Right atrium auricular region (tissue), 2 donors: ENCODE data around the gene KCTD2. TPM values are rescaled to one million over a fixed set of nuclear protein-coding genes. Genes with fewer than 3 reads are reported as not detected.
A peak's percentile ranks its signal among the peaks of the same experiment; 100 is the strongest.

Source experiments
- DNase-seq: peaks from one replicate; pipeline ENCODE4 v3.0.0-alpha.2; 2019; ENCODE audit warnings: low spot score
- H3K27ac ChIP-seq, 2 donors: fragments of 200-600 bp; sonication (generic); 1 replicate in 1 of 2; 2 replicates in 1 of 2; pipeline ENCODE4 v1.5.1; 2016 to 2019
- H3K27me3 ChIP-seq, 2 donors: fragments of 200-600 bp; sonication (generic); one replicate each; pipeline versions ENCODE4 v1.5.1 to v1.6.0; 2017 to 2019
- H3K36me3 ChIP-seq: fragments of 200-600 bp; sonication (generic); one replicate; pipeline ENCODE4 v1.5.1; 2016
- H3K4me1 ChIP-seq, 2 donors: fragments of 200-600 bp; sonication (generic); one replicate each; pipeline versions ENCODE4 v1.5.1 to v1.6.0; 2017 to 2019
- H3K4me3 ChIP-seq, 2 donors: fragments of 200-600 bp; sonication (generic); 1 replicate in 1 of 2; 2 replicates in 1 of 2; pipeline ENCODE4 v1.5.1; 2017 to 2019; ENCODE audit warnings: mild to moderate bottlenecking in 1 of 2, moderate library complexity in 1 of 2
- H3K9me3 ChIP-seq, 2 donors: fragments of 200-600 bp; sonication (generic); one replicate each; pipeline ENCODE4 v1.5.1; 2019
- total RNA-seq, 2 donors: library from RNA; depleted of rRNA; stranded (reverse); fragments of >200 nt; gene quantifications; one replicate each; pipeline ENCODE4 v1.1.0, GENCODE V29; 2016
- TF ChIP-seq, protein P1 (sequence below), 2 donors: fragments of 200-600 bp; sonication (generic); IDR thresholded peaks; one replicate each; pipeline ENCODE4 v1.5.1; 2019; ENCODE audit warnings: antibody characterized with exemption in 2 of 2

KCTD2 gene
- total RNA-seq, 2 donors from 2014 or later: 17.9 to 28.4 TPM

DNA sequence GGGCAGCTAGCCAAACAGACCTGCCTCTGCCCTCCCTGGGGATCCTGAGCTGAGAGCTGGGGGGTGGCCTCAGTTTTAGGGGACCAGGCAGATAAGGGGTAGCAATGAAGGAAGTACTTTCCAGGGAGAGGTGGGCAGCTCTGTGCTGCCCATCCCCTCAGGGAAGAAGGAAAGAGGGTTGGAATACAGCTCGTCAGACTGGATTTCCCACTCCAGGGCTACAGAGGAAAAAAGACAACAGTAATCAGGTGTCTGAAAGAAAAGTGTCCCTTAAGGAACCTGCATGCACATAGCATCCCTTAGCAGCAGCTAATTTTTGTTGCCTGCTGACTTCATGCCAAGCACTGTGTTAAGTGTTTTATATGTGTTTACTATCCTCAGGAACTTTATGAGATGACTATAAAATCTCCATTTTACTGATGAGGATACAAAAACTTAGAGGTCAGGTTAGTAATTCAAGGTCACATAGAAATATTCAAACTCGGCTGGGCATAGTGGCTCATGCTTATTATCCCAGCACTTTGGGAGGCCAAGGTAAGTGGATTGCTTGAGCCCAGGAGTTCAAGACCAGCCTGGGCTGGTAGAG, 37.8 kb upstream of the KCTD2 start:
- no peaks in the 10 kb centered on the region for H3K27me3 ChIP-seq
- H3K4me1 ChIP-seq: peaks cover 0 to 27% of the 10 kb centered on the region in 2 donors
- no peaks in the 10 kb centered on the region for H3K9me3 ChIP-seq
- H3K4me3 ChIP-seq: no peak overlapping the region
- H3K27ac ChIP-seq: no peak overlapping the region
- TF ChIP-seq, protein P1, sequence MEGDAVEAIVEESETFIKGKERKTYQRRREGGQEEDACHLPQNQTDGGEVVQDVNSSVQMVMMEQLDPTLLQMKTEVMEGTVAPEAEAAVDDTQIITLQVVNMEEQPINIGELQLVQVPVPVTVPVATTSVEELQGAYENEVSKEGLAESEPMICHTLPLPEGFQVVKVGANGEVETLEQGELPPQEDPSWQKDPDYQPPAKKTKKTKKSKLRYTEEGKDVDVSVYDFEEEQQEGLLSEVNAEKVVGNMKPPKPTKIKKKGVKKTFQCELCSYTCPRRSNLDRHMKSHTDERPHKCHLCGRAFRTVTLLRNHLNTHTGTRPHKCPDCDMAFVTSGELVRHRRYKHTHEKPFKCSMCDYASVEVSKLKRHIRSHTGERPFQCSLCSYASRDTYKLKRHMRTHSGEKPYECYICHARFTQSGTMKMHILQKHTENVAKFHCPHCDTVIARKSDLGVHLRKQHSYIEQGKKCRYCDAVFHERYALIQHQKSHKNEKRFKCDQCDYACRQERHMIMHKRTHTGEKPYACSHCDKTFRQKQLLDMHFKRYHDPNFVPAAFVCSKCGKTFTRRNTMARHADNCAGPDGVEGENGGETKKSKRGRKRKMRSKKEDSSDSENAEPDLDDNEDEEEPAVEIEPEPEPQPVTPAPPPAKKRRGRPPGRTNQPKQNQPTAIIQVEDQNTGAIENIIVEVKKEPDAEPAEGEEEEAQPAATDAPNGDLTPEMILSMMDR (IDR thresholded peaks at IDR 0.05): no peak
- peaks cover 8% of the 10 kb centered on the region for H3K36me3 ChIP-seq
- no peak for DNase-seq

- H3K36me3 ChIP-seq: no peaks in the 10 kb centered on the region
- no peaks in the 10 kb centered on the region for H3K27me3 ChIP-seq
- H3K4me1 ChIP-seq: peaks cover 0 to 27% of the 10 kb centered on the region in 2 donors
- H3K27ac ChIP-seq: peak overlapping the region; percentile 83 to 88
- H3K4me3 ChIP-seq: no peak overlapping the region
- TF ChIP-seq, protein P1 (IDR thresholded peaks at IDR 0.05): peak in 1 of 2 donors; percentile 26
- peak; percentile 65 for DNase-seq
- no peaks in the 10 kb centered on the region for H3K9me3 ChIP-seq
Measured at GRCh38 chr17:75010683-75011400, 36.2 kb upstream of the KCTD2 start.

DNA sequence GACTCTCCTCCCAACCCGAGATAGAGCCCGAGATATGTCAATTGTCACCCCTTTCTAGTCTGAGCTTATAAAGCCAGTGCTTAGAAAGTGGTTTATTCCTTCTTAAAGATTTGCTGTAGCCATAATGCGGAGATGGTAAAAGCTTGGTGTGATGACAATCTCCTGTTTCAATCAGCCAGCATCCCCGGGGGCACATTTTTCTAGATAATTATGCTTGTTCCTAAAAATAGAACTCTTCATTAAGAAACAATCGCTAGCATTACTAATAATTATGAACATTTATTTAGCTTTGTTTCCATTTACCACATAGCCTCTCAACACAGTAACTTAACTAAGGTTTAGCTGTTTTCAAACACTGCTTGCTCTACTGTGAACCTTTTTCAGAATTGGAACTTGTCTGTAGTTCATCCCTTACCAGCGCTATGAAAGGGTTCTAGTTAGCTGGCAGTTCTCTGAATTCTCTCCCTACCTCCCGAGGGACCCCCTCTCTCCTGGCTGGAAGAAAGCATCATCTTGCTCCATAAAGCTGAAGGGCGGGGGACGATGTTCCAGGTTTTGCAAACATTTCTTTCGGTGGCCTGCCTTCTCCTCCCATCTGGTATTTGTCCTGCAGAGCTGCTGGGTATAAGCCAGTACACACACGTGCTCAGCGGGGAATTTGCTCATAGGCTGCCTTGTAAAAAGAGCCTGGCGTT, 35.5 kb upstream of the KCTD2 start:
- H3K9me3 ChIP-seq: no peaks in the 10 kb centered on the region
- peak overlapping the region; percentile 76 to 80 for H3K4me3 ChIP-seq
- H3K36me3 ChIP-seq: no peaks in the 10 kb centered on the region
- TF ChIP-seq, protein P1 (IDR thresholded peaks at IDR 0.05): no peak
- no peaks in the 10 kb centered on the region for H3K27me3 ChIP-seq
- H3K27ac ChIP-seq: peak overlapping the region; percentile 83 to 88
- H3K4me1 ChIP-seq: peaks cover 0 to 27% of the 10 kb centered on the region in 2 donors
- DNase-seq: peak; percentile 79

DNA sequence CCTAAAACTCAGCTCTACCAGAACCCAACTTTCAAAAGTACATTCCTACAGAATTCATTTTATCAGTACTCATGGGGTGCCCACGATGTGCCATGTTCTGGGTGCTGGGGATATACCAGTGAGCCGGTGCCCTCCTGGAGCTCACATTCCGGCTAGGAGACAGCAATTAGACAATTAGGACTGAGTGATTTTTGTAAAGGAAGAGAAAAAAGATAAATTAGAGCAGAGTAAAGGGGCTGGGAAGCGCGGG, 35.0 kb upstream of the KCTD2 start:
- no peaks in the 10 kb centered on the region for H3K9me3 ChIP-seq
- peak overlapping the region; percentile 76 to 80 for H3K4me3 ChIP-seq

DNA sequence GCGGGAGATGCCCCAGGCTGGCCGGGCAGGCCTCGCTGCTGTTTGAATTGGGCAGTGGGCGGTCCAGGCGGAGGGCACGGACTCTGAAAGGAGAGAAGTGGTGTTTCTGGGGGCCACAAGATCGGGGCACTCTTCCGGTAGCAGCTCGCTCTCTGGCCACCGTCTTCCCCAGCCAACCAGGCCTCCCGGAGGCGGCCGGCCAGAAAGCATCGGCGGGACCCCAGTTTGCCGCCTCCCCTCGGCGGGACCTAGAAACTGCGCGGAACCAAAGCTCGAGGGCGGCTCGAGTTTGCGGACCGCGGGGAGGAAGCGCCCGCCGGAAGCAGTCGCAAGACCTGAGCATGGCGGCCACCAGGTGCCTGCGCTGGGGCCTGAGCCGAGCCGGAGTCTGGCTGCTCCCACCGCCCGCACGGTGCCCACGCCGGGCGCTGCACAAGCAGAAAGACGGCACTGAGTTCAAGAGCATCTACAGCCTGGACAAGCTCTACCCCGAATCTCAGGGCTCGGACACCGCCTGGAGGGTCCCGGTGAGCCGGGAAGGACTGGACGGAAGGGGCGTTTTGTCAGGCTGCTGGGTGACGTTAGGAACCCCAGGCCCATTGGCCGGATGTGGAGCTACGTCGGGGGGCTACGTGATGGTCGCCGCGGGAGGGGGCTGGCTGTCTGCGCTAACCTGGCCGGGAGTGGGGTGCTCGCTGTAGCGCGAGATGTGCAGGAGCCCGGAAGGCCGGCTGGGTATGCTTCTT, 34.5 kb upstream of the KCTD2 start, which contains the start of gene MRPL58:
TSS of gene MRPL58 (plus strand) at position 325 of the 746 bp plus-strand sequence. CDS start at position 342, 17 bp downstream.
- TF ChIP-seq, protein P1 (IDR thresholded peaks at IDR 0.05): peak; percentile 56 to 66
- H3K4me1 ChIP-seq: peaks cover 0 to 27% of the 10 kb centered on the region in 2 donors
- peak within 1 kb of the TSS; percentile 76 to 80 for H3K4me3 ChIP-seq
- no peaks in the 10 kb centered on the region for H3K9me3 ChIP-seq
- peak; percentile 81 for DNase-seq
- H3K27me3 ChIP-seq: no peaks in the 10 kb centered on the region
- H3K27ac ChIP-seq: peak within 1 kb of the TSS; percentile 83 to 88
- no peaks in the 10 kb centered on the region for H3K36me3 ChIP-seq

More for the DNA sequence above, 35.0 kb upstream of the KCTD2 start:
- no peak for DNase-seq
- TF ChIP-seq, protein P1 (IDR thresholded peaks at IDR 0.05): no peak
- Histone ChIP-seq H3K4me1 (peaks cover 0 to 27% of the 10 kb centered on the region in 2 donors), H3K27me3 (no peaks in the 10 kb centered on the region), H3K27ac (peak overlapping the region; percentile 83 to 88), H3K36me3 (no peaks in the 10 kb centered on the region)
